IPS DF 4.7 (cell line): ENCODE results near the gene RTP3.
"Not testable (repeated sequence)": the region's sequence is repeated elsewhere in the genome, so short reads cannot be mapped to it uniquely, and the experiment has no call there.

Experiments used
- DNase-seq: peaks from one replicate; pipeline ENCODE4 v3.0.0-alpha.2; 2013; ENCODE audit warnings: low spot score; ENCODE audit errors: extremely low read depth

The RTP3 gene

DNA sequence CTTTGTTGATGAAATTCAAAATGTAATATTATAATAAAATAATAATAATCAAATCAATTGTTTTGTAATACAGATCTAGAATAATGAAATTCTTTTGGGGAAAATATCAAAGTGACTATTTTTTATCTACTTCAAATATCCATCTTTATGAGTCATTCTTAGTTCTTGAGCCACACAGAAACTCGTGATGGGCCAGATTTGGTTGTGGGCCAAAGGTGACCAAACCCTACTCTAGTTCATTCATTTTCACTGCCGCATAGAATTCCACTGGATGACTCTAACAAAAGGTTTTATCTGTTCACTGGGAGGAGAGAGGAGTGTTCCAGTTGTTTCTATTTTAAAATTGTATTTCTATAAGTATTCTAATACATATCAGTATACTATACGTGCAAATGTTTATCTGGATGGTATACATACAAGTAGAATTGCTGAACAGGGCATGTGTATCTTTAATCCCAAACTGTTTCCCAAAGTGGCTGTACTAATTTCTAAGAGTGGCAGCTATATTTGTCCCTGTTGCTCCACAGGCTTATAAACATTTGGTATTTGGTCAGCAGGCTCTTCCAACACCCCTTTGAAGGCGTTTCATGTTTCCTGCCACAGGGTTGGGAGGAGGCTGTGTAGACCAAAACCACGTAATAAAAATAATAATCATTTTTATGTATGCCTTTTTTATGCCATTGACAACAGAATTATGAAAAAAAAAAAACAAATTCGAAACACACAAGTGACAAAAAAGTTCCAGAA lies 7.3 kb upstream of the RTP3 start:
- no peak for DNase-seq

DNA sequence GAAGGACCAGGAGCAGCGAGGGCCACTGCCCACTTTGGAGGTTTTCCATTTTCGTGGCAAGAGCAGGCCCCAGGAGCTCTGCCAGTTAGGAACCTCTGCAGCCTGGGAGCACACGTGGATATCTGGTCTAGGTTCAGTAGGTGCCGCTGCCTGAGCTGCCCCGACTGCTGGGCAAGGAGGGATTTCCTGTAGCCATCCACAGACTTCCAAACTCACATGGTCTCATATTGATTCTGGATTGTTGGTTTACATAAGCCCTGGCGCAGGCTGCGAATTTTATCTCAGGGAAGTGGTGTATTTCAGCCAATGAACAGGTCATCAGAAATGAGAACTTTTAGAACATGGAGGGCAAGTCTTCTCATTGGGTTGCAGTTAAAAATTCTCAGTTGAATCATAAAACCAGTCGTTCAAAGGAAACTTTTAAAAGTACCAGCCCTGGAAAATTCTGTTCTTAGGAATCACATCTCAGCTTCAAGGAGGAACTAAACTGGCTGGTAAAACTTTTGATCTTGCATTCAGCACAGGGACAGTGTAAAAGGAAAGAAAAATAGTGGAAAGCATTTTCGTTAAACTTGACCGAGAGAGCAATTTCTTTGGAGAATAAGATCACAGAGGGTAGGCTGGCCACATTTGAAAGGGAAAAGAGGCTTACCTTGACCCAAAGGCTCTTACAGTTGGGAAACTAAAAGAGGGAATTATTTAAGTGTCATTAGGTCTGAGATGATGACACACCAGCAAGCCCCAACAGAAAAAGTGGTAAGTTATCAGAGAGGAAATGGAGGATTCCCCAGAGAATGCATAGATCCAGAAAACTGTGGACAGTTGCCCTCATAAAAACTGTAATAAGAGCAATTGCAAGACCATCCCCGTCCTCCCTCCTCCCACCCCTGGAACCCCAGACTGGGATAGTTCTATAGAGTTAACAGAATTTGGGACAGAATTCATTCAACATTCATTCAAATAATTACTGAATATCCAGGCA lies 6.4 kb upstream of the RTP3 start:
- no peak for DNase-seq

DNA sequence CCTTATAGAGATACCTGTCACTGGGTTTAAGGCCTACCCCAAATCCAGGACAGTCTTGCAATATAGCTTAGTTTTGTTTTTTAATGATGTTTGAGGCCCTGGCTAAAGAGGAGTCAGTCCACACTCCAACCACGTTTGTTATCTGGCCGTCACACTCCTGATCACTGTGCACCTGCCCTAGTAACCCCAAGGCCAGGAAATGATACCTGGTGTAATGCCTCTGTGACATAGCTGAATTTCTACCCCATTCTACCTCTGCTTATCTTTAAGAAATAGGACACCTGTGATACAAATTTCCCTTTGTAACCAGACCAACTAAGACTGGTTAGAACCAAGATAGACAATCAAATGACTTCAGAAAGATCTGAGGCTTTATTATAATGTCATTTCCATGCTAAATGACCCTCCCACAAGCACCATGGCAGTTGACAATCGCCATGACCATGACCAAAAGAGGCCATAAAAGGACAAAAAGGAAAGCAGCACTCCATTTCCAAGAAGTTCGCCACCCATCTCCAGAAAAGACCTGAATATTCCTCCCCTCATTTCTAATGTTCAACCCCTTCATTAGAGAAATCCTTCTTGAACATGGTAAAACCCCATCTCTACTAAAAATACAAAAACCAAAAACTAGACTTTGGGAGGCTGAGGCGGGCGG lies 4.8 kb upstream of the RTP3 start:
- no peak for DNase-seq

DNA sequence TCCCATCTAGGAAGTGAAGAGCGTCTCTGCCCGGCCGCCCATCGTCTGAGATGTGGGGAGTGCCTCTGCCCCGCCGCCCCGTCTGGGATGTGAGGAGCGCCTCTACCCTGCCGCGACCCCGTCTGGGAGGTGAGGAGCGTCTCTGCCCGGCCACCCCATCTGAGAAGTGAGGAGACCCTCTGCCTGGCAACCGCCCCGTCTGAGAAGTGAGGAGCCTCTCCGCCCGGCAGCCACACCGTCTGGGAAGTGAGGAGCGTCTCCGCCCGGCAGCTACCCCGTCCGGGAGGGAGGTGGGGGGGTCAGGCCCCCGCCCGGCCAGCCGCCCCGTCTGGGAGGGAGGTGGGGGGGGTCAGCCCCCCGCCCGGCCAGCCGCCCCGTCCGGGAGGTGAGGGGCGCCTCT lies 3.3 kb upstream of the RTP3 start:
- DNase-seq: not testable (repeated sequence)

DNA sequence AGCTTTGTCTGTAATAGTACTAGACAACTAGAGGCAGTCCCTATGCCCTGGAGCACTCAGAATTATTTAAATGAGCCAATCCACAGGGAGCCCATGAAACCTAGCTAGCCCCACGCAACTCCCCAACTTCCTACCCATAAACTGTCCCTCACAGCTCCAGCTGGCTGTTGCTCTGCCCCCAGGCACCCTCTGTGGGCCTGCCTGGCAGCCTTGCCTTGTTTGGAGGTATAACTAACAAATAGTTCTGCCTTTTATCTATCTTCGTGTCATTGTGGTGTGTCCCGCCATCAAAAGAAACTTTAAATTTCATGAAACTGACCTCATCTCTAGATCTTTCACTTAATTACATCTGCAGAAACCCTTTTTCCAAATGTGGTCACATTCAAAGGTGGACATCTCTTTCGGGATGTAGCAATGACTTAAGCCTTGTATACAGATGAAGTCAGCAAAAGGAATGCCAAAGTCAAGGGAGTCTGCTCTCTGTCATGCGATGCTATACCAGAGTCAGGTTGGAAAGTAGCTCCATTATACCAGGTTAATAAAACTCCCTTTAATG lies 1.8 kb upstream of the RTP3 start:
- DNase-seq: no peak

DNA sequence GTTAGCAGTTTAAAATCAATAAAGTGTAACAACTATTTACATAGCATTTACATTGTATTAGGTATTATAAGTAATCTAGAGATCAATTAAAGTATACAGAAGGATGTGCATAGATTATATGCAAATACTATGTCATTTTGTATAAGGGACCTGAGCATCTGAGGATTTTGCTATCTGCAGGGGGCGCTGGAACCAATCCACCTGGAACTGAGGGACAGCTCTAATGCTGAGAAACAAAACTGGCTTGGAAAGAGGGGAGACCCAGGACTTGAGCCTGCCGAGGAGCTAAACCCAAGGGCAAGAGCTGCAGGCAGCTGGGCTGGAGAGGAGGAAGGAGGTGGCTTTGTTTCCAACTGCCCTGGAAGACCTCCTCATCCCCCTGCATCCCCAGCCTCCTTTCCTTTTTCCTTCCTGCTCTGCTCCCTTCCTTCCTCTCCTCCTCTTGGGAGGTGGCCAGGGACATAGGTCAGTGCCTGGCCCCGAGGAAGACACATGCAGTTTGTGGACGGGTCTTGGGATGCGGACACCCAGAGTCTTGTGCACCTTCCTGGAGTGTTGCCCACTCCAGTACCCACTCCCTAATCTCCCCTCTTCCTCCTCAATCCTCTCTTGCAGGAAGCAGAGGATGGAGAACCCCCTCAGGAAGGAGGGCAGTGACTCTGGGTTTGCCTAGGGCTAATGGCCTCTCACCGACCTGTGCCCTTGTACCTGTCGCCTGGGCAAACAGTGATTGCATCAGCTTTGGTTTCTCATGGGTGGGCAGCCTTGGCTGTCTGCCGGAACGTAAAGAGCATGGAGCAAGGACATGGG lies 825 bp upstream of the RTP3 start:
- DNase-seq: no peak

DNA sequence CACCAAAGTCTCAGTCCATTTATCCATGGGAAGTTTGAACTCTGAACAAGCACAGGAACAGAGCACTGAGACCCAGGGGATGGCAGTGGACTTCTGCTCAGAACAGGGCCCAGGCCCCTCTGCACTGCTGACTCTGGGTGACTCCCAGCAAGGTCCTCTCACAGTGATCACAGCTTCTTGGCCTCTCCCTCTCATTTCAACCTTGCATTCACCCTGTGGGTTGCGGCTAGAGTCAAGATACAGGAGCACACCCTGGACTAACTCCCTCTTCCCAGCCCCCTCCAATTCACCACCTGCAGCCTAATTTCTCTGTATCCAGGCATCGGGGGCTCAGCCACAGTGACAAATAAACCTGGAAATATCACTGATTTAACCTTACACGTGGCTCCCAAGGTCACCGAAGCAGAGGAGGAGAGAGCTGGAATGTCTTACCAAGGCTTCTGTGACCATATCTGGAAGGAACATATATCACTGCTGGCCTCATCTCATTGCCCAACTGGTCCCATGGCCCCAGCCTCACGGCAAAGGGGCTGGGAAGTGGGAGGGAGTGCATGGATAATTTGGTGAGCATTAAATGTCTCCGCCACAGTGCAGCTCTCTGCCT lies 1.2 kb downstream of the RTP3 start:
- DNase-seq: no peak

DNA sequence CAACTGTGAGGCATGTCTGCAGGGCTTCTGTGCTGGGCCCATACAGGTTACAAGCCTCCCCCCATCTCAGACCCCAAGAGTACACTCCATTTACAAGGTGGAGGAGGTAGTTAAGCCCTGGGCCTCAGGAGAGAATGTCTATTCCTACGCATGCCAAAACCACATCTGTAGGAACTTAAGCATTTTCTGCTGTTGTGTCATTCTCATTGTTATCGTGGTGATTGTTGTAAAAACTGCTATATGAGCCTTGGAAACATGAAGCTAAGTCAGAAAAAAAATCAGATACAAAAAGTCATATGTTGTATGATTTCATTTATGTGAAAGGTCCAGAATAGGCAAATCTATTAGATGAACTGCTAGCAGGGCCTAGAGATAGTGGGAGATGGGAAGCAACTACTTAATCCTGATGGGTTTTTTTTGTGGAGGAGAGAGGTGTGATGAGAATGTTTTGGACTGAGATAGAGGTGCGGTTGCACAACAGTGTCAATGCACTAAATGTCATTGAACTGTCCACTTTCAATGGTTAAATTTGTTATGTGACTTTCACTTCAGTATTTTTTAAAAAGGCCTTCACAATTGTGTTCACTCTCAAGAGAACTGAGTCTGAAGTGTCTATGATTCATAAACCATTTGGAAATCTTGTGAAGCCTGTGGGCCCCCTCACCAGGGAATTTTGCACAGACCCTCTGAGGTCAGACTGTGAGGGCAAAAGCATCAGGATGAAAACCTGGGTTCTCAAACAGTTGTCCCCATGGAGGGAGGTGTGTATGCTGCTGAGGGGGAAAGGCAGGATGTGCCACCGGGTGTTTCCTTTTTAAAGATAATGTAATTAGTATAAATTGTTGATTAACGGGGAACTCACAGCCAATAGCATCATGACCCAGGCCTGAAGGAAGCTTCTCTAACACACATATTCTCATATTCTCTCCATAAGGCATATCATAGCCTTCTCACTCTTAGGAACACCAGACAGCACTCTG lies 3.2 kb downstream of the RTP3 start:
- no peak for DNase-seq

DNA sequence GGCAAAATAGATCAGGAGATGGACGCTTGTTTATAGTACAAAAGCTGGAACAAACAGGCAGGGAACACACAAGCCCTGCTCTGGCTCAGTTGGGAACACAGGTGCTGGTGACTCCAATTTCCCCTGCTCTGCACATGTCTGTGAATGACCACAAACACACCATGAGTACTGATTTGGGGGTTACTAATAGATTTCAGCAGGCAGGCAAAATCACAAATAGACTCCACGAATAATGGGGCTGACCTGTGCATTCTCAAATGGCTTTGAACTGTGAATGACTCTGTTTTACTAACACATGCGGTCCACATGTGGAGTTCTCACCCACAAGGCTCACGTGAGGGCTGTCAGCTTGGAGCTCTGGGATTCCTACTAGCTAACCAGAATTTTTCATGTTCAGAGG lies 3.9 kb downstream of the RTP3 start:
- DNase-seq: no peak

DNA sequence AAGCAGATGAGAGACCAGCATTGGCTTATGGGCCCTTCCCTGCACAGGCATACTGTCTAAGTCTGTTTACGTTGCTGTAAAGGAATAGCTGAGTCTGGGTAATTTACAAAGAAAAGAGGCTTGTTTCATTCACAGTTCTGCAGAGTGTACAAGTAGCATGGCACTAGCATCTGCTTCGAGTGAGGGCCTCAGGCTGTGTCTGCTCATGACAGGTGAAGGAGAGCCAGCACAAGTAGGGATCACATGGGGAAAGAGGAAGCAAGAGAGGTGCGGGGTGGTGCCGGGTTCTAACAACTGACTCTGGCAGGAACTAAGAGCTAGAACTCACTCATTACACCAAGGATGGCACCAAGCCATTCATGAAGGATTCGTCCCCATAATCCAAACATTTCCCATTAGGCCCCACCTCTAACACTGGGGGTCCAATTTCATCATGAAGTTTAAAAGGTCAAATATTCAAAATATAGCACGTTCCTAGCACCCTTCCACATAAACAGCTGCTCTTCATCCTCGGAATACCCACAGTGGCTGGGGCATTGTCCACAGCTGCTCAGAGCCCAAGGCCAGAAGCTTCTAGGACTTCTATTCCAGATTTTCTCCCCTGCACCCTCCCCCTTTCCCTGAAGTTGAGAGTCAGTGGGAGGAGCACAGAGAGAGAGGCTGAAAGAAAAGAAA lies 5.6 kb downstream of the RTP3 start:
- DNase-seq: no peak

DNA sequence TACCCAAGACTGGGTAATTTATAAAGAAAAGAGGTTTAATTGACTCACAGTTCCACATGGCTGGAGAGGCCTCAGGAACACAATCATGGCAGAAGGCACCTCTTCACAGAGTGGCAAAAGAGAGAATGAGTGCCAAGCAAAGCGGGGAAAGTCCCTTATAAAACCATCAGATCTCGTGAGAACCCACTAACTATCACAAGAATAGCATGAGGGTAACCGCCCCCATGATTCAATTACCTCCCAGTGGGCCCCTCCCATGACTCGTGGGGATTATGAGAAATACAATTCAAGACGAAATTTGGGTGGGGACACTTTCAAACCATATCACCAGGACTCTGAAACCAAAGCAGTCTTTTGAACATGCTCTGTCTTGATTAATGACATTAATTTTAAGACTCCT lies 7.0 kb downstream of the RTP3 start:
- no peak for DNase-seq

DNA sequence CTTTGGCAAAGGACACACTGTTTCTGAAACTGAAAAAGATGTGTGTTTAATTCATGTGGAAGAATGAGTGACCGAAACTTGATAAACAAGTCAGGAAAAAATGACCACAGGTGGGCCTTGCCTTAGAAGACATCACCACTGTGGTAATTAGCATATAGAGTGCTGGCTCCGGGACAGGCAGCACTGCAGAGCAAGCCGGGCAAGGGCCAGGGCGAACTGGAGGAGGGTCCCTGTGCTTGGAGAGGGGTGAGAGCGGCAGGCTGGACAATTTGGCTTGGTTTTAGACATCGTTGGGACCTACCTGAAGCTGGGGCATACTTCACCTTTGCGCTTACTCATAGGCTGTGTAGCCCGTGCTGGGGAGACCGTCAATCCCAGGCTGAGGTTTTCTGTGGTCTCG lies 8.2 kb downstream of the RTP3 start:
- DNase-seq: no peak

DNA sequence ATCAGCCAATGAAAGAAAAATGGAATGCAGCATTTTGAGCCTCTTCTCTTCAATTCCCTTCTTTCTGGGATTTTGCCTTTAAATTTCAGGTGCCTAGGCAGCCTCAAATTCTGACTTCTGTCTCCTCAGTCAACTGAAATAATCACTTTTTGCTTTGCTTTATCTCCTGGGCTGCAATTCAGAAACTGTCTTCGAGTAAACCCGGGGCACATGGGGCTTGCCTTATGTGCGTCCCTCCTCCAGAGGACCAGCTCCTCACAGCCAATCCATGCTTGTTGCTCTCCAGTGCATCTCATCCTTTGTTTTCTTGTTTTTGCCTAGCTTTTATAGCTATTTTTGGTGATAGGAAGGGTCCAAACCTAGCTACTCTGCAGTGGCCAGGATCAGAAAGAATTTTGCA lies 8.8 kb downstream of the RTP3 start:
- DNase-seq: no peak

DNA sequence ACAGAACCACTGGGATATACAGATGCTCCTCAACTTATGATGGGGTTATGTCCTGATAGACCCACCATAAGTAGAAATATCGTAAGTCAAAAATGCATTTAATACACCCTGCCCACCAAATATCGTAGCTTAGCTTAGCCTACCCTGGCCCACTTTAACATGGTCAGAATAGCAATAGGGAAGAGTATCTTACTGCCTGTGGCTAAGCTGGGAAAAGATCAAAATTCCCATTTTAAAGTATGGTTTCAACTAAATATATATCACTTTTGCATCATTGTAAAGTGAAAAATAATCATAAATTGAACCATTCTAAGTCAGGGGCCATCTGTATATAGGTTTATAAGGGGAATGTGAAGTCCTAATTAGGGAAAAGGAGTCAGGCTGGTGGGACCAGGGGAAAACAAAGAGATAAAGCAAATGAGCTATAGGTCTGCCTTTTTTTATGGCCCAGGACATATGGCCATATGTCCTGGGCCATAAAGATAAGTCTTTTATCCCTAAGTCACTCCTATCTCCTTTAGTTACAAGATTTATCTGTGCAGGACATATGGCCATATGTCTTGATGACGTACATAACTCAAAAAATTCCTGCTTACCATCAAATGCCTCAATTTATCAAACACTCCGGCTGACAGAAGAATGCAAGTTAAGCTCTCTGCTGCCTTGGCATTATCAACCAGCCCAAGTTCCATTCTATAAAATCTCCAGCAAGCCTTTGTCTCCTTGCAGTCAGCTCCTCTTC lies 11.2 kb downstream of the RTP3 start:
- no peak for DNase-seq

DNA sequence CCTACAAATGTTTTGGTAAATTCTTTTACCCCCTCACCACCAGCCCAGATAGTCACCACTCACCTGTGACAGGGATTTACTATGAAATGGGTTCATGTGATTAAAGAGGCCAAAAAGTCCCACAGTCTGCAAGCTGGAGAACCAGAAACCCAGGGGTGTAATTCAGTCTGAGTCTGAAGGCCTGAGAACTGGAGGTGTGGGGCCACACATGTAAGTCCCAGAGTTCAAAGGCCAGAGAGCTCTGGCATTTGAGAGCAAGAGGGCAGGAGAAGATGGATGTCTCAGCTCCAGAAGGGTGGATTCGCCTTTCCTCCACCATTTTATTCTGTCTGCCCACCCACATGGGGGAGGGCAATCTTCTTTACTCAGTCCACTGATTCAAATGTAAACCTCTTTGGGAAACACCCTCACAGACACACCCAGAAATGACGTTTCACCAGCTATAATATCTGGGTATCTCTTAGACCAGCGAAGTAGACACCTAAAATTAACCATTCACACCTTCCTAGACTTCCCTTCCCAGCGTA lies 11.9 kb downstream of the RTP3 start:
- no peak for DNase-seq

DNA sequence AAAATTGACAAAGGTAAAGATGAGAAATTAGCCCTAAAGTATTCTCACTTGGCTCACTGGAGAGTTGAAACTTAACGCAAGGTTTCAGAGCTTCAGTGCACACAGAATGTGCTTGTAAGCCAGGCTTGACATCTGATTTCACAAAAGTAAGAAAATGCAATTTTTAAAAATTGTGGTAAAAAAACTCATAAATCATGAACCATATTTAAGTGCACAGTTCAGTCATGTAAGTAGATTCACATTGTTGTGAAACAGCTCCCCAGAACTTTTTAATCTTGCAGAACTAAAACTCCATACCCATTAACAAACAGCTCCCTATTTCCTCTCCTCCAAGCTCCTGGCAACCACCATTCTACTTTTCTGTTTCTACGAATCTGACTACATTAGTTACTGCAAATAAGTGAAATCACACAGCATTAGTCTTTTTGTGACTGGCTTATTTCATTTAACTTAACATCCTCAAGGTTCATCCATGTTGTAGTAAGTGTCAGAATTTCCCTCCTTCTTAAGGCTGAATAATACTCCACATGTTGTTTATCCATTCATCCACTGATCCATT lies 14.5 kb downstream of the RTP3 start:
- DNase-seq: no peak

DNA sequence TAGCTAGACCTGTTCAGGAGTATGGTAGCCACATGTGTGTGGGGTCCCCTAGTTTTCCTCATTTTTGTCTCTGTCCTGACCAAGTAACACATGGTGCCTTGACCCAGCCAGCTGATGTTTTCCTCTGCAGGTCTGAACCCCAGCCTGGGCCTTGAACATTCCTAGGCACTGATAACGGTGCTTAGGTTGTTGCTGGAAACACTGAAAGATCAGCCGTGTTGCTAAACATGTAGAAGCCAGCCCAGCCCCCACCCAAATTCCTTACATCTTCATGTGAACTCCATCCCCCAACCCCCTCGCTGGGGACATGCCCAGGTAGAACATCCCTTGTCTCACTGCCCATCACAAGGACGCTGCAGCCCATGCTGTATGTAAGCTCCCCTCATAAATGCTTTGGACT lies 18.7 kb downstream of the RTP3 start:
- no peak for DNase-seq
